ENCODE data around the gene RAPGEF1. TPM values are rescaled to one million over a fixed set of nuclear protein-coding genes. Genes with fewer than 3 reads are reported as not detected.
"Not testable (repeated sequence)": the region's sequence is repeated elsewhere in the genome, so short reads cannot be mapped to it uniquely, and the experiment has no call there.

The RAPGEF1 gene
- polyA plus RNA-seq, 3 donors = 38.5 to 44.6 (median 39.7) TPM

DNA sequence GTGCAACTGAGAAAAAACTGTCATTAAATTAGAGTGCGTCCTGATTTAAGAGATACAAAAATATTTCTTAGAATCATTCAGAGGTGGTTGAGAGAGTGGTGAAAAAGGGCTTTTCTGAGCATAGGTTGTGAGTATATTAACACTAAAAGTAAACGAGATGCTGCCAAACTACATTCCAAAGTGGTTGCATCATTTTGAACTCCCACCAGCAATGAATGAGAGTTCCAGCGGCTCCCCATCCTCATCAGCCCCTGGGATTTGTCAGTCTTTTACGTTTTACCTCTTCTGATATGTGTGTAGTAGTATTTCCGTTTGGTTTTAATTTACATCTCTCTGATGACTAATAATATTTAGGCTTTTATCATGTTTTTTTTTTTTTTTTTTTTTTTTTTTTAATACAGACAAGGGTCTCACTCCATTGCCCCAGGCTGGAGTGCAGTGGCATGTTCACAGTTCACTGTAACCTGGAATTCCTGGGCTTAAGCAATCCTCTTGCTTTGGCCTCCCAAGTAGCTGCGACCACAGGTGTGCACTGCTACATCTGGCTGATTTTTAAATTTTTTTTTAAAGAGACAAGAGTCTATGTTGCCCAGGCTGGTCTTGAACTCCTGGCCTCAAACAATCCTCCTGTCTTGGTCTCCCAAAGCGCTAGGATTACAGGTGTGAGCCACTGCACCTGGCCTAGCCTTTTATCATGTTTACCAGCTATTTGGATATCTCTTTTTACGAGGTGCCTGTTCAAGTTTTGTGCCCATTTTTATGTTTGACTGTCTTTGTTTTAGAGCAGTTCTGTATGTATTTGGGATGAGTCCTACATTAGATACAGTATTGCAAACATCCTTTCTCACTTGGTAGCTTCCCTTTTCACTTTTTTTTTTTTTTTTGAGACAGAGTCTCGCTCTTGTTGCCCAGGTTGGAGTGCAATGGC lies 177.6 kb downstream of the RAPGEF1 start:
- DNase-seq = no peak

DNA sequence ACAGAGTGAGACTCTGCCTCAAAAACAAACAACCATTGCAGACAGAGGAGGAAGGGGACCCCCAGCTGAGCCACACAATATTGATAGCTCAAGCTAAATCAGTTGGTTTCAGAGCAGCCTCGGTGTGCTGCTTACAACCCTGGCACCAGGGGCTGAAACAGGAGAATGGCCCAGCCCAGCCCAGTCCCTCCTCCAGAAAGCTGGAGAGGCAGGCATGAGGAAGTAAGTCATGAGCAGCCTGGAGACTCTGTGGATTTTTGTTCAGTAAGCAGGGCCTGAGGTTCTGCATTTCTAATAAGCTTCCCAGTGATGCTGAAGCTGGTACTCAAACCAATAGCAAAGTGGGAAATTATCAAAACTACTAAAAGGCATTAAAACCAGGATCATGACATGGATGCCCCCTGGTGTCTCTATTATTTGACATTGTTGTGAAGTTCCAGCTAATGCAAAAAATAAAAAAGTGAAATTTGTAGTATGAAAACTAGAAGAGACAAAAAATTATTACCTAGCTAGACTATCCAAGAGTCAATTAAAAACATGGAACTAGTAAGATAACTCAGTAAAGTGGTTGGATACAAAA lies 180.4 kb downstream of the RAPGEF1 start:
- DNase-seq = no peak

GRCh38 chr9:131557855-131558548 lies 181.9 kb downstream of the RAPGEF1 start:
- no peak for DNase-seq

GRCh38 chr9:131555841-131556673 lies 183.8 kb downstream of the RAPGEF1 start:
- no peak for DNase-seq

- no peak for DNase-seq
Observed at GRCh38 chr9:131554843-131555351, 185.0 kb downstream of the RAPGEF1 start.

DNA sequence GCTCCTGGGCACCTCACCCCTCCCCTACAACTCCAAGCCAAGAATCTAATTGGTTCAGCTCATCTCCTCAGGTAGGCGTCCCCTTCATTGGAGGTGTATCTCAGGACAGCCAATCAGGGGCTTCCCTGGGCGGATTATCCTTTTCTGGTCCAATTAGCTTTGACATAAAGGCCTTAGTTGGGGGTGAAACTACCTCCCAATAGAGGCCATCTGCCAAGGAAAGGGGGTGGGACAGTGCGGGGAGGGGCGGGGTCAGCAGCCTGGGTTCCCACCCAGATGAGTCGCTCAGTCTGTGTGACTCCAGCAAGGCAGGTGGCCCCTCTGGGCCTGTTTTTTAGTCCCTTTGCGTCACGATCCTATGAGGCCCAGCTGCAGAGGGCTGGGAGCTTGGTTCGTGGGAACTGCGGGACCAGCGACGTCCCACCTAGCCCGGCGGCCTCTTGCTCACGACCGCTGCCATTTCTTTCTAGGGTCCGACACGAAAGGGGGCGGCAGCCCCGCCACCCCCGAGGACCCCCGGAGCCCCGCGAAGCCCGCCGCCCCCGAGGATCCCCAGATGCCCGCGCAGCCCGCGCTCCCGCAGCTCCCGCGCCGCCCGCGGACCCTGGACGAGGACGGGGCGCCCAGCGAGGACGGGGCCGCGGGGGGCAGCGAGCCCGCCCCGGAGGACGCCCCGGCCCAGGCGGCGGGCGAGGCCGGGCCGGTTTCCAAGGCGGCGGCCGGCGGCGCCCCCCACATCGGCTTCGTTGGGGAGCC lies 185.6 kb downstream of the RAPGEF1 start:
- no peak for DNase-seq

DNA sequence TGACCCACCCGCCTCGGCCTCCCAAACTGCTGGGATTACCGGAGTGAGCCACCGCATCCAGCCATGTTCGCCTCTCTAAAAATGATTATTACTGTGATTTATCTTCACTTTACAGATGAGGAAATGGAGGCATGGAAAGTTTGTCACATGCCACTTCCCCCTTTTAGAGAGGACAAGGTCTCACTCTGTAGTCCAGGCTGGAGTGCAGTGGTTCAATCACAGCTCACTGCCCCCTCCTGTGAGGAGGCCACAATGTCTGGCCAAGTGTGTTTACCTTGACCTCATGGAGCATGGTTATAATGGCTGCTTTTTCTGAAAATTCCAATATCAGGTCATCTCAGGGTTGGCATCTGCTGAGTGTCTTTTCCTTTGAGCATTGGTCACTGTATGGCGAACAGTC lies 187.8 kb downstream of the RAPGEF1 start:
- DNase-seq = no peak

DNA sequence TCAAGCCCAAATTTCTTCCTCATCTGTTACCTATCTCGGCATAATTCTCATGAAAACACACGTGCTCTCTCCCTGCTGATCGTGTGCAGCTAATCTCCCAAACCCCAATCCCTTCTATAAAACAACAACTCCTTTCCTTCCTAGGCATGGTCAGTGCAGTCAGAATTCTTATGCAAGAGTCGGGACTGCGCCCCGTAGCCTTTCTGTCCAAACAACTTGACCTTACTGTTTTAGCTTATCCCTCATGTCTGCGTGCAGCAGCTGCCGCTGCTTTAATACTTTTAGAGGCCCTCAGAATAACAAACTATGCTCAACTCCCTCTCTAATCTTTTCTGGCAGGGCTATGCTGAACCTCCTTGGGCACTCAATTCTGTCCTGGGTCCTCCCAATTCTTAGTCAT lies 189.4 kb downstream of the RAPGEF1 start:
- DNase-seq = not testable (repeated sequence)

- not testable (repeated sequence) for DNase-seq
Observed at GRCh38 chr9:131549186-131549585, 190.7 kb downstream of the RAPGEF1 start.

GRCh38 chr9:131546336-131547084 lies 193.4 kb downstream of the RAPGEF1 start:
- DNase-seq = peak; percentile 80

DNA sequence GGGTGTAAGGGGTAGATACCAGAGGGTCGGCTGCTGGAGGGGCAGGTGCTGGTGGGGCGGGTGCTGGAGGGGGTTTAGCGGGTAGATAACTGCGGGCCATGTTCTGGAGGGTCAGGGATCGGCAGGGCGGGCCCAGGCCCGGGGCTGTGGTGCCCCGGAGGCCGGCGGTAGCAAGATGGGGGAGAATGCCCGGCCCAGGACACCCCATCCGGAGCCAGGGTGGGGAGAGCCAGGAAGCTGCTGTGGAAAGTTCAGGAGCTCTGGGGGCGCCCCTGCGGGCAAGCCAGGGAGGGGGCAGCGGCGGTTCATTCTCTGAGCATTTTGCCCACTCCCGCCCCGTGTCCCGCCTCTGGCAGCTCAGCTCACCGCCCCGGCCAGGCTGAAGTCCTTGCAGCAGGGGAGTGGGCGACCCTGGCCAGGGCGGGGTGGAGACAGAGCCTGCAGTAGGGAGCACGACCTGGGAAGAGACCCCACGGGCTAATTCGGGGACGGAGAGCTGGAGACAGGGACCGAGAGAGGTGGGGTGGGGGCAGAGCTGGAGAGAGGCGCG lies 194.0 kb downstream of the RAPGEF1 start:
- DNase-seq = no peak

- peak; percentile 82 for DNase-seq
Observed at GRCh38 chr9:131545003-131545785, 194.7 kb downstream of the RAPGEF1 start, which contains the start of gene PRRT1B. TSS of gene PRRT1B (plus strand) at chr9:131545523. CDS start at chr9:131545616, 93 bp downstream.

- DNase-seq = no peak
Observed at GRCh38 chr9:131543141-131543540, 196.7 kb downstream of the RAPGEF1 start.

GRCh38 chr9:131539223-131539923 lies 200.5 kb downstream of the RAPGEF1 start:
- no peak for DNase-seq

- DNase-seq = no peak
Observed at GRCh38 chr9:131537946-131538345, 201.9 kb downstream of the RAPGEF1 start.

DNA sequence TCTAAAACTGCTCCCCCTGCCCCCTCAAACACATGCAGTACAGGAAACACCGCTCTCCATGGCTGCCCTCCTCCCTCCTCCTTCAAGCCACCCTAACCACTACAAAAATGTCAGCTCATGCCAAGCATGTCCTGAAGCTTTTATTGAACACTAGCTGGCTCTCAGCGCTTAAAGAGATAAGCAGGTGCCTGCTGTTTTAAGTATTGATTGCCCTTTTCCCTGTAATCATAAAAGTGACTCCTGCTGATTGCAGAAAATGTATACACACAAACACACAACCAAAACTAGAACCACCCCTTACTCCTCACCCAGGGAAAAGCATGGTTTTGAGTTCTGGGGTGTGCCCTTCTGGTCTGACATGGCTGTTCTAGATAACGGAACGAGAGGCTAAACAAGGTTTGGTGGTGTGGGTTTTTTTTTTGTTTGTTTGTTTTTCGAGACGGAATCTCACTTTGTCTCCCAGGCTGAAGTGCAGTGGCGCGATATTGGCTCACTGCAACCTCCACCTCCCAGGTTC lies 205.1 kb downstream of the RAPGEF1 start:
- DNase-seq = no peak

GRCh38 chr9:131530920-131531832 lies 208.7 kb downstream of the RAPGEF1 start, which contains the start of gene UCK1:
TSS of gene UCK1 (minus strand) at chr9:131531263. CDS start at chr9:131531174, 89 bp downstream.
- peak; percentile 86 for DNase-seq
